Astrocyte (in vitro differentiated cells and primary cell): ENCODE data around the gene KRT4. TPM values are rescaled to one million over a fixed set of nuclear protein-coding genes. Genes with fewer than 3 reads are reported as not detected.

Experiments
- DNase-seq: peaks from one replicate; pipeline ENCODE4 v3.0.0-alpha.2; 2010; ENCODE audit warnings: low read depth
- FAIRE-seq: peaks from 2 replicates; lab custom pipeline; 2011; peaks lifted over from hg19 to GRCh38; lab: Jason Lieb, UNC
- H2AFZ ChIP-seq: 2 replicates; pipeline ENCODE4 v1.6.0; 2012; ENCODE audit warnings: low read depth, low read length, inconsistent platforms
- H3K27ac ChIP-seq: 2 replicates; pipeline ENCODE4 v1.5.1; 2011; ENCODE audit warnings: low read depth, low read length, inconsistent platforms
- H3K27me3 ChIP-seq: 2 replicates; pipeline ENCODE4 v1.6.0; 2011; ENCODE audit warnings: low read length, inconsistent platforms; ENCODE audit not compliant: insufficient read depth
- H3K36me3 ChIP-seq: 2 replicates; pipeline ENCODE4 v1.5.1; 2011; ENCODE audit warnings: low read length, inconsistent platforms; ENCODE audit not compliant: insufficient read depth
- H3K4me1 ChIP-seq: 2 replicates; pipeline ENCODE4 v1.5.1; 2011; ENCODE audit warnings: low read length, inconsistent platforms; ENCODE audit not compliant: insufficient read depth
- H3K4me2 ChIP-seq: 2 replicates; pipeline ENCODE4 v1.6.0; 2012; ENCODE audit warnings: low read length, inconsistent platforms
- H3K4me3 ChIP-seq: 2 replicates; pipeline ENCODE4 v1.5.1; 2011; ENCODE audit warnings: low read depth, mild to moderate bottlenecking, low read length, inconsistent platforms; ENCODE audit not compliant: insufficient read depth
- H3K79me2 ChIP-seq: 2 replicates; pipeline ENCODE4 v1.6.0; 2012; ENCODE audit warnings: mild to moderate bottlenecking, low read length, inconsistent platforms; ENCODE audit not compliant: insufficient read depth
- H3K9ac ChIP-seq: 2 replicates; pipeline ENCODE4 v1.6.0; 2012; ENCODE audit warnings: mild to moderate bottlenecking, low read length, inconsistent platforms
- H3K9me3 ChIP-seq: 2 replicates; pipeline ENCODE4 v1.5.1; 2012; ENCODE audit warnings: low read depth, mild to moderate bottlenecking, low read length, inconsistent platforms; ENCODE audit not compliant: insufficient read depth
- H4K20me1 ChIP-seq: 2 replicates; pipeline ENCODE4 v1.6.0; 2012; ENCODE audit warnings: low read length, inconsistent platforms; ENCODE audit not compliant: insufficient read depth
- H3K27ac Mint-ChIP-seq: one replicate; pipeline ENCODE4 v1.8.0; 2021; ENCODE audit warnings: mild to moderate bottlenecking, mixed read lengths; ENCODE audit not compliant: unreplicated experiment
- H3K27me3 Mint-ChIP-seq: one replicate; pipeline ENCODE4 v1.8.0; 2021; ENCODE audit warnings: low read depth, mixed read lengths; ENCODE audit not compliant: unreplicated experiment
- H3K36me3 Mint-ChIP-seq: one replicate; pipeline ENCODE4 v1.8.0; 2021; ENCODE audit warnings: low read depth, mixed read lengths; ENCODE audit not compliant: unreplicated experiment
- H3K4me1 Mint-ChIP-seq: one replicate; pipeline ENCODE4 v1.8.0; 2021; ENCODE audit warnings: low read depth, mixed read lengths; ENCODE audit not compliant: unreplicated experiment
- H3K4me3 Mint-ChIP-seq: one replicate; pipeline ENCODE4 v1.8.0; 2021; ENCODE audit warnings: mild to moderate bottlenecking, moderate library complexity, mixed read lengths; ENCODE audit not compliant: unreplicated experiment
- H3K9me3 Mint-ChIP-seq: one replicate; pipeline ENCODE4 v1.8.0; 2021; ENCODE audit warnings: mild to moderate bottlenecking, mixed read lengths; ENCODE audit not compliant: unreplicated experiment
- EZH2 ChIP-seq: IDR thresholded peaks from 2 replicates; pipeline ENCODE4 v1.6.1; 2012; ENCODE audit warnings: mild to moderate bottlenecking, low read length, inconsistent platforms; ENCODE audit not compliant: insufficient read depth
- total RNA-seq: library from RNA; stranded (reverse); gene quantifications from 2 replicates; pipeline ENCODE4 v1.2.1, GENCODE V29; 2021
- TF ChIP-seq, protein P1 (sequence below): IDR thresholded peaks from 2 replicates; pipeline ENCODE4 v1.5.1; 2011; ENCODE audit warnings: low read depth, mild to moderate bottlenecking, inconsistent platforms, low read length, moderate library complexity; ENCODE audit not compliant: insufficient read depth

The KRT4 gene
- total RNA-seq, 1 donor from 2014 or later: not detected

DNA sequence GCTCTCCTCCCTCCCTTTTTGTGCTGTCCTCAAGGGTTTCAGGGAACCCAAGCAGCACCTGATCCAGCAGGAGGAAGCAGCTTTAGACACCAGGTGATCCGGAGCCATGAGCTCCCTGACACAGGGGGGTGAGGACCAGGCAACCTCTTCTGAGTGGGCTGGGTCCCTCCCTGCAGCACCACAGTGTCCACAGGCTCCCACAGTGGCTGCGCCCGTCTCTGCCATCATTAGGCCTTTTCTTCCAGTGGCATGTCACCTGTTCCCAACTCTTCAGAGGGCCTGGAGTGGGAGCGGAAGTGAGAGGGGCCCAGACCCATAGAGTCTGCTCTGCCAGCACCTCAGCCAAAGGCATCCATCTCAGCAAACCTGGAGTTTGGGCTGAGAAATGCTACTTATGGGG lies 36.4 kb downstream of the KRT4 start:
- no peak overlapping the region for H3K27ac ChIP-seq
- H3K4me2 ChIP-seq: no peak overlapping the region
- DNase-seq (no peak), FAIRE-seq (no peak)
- Mint-ChIP-seq H3K9me3 (peaks cover 2% of the 10 kb centered on the region), H3K4me3 (no peak overlapping the region), H3K27ac (no peak overlapping the region), H3K4me1 (no peaks in the 10 kb centered on the region), H3K27me3 (peaks cover 73% of the 10 kb centered on the region), H3K36me3 (no peaks in the 10 kb centered on the region)
- H3K4me1 ChIP-seq: no peaks in the 10 kb centered on the region
- H3K27me3 ChIP-seq: peaks cover 42% of the 10 kb centered on the region
- no peaks in the 10 kb centered on the region for H3K79me2 ChIP-seq
- no peak overlapping the region for H3K9ac ChIP-seq
- no peak overlapping the region for H3K4me3 ChIP-seq
- TF ChIP-seq EZH2: no peak
- TF ChIP-seq, protein P1, sequence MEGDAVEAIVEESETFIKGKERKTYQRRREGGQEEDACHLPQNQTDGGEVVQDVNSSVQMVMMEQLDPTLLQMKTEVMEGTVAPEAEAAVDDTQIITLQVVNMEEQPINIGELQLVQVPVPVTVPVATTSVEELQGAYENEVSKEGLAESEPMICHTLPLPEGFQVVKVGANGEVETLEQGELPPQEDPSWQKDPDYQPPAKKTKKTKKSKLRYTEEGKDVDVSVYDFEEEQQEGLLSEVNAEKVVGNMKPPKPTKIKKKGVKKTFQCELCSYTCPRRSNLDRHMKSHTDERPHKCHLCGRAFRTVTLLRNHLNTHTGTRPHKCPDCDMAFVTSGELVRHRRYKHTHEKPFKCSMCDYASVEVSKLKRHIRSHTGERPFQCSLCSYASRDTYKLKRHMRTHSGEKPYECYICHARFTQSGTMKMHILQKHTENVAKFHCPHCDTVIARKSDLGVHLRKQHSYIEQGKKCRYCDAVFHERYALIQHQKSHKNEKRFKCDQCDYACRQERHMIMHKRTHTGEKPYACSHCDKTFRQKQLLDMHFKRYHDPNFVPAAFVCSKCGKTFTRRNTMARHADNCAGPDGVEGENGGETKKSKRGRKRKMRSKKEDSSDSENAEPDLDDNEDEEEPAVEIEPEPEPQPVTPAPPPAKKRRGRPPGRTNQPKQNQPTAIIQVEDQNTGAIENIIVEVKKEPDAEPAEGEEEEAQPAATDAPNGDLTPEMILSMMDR: no peak
- H3K36me3 ChIP-seq: no peaks in the 10 kb centered on the region
- H4K20me1 ChIP-seq: no peaks in the 10 kb centered on the region
- no peak overlapping the region for H2AFZ ChIP-seq
- no peaks in the 10 kb centered on the region for H3K9me3 ChIP-seq

DNA sequence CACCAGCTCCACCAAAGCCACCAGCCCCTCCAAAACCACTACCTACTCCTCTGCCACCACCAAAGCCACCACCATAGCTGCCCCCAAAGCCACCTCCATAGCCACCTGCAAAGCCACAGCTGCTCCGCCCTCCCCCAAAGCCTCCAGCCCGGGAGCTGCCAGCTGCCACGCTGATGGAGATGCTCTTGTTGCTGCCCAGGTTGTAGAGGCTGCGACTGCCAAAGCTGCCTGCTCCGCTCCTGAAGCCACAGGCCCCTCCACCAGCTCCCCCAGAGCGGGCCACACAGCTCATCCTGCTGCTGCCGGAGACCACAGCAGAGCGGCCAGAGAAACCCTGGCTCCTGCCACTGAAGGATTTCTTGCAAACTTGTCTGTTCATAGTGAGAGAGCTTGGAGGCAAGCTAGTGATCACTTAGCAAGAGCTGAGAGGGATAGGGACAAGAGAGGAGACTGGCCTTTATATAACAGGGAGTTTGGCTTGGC lies 37.0 kb downstream of the KRT4 start, which contains the start of gene KRT76:
TSS of gene KRT76 (minus strand) at position 433 of the 483 bp plus-strand sequence. CDS start at position 379, 54 bp downstream.
- no peaks in the 10 kb centered on the region for H3K4me1 ChIP-seq
- H3K4me2 ChIP-seq: no peak within 1 kb of the TSS
- Mint-ChIP-seq H3K27me3 (peaks cover 74% of the 10 kb centered on the region), H3K4me3 (no peak within 1 kb of the TSS), H3K27ac (no peak within 1 kb of the TSS), H3K36me3 (no peaks in the 10 kb centered on the region), H3K4me1 (no peaks in the 10 kb centered on the region), H3K9me3 (peaks cover 2% of the 10 kb centered on the region)
- H3K9ac ChIP-seq: no peak within 1 kb of the TSS
- H3K9me3 ChIP-seq: no peaks in the 10 kb centered on the region
- H3K36me3 ChIP-seq: no peaks in the 10 kb centered on the region
- H4K20me1 ChIP-seq: no peaks in the 10 kb centered on the region
- TF ChIP-seq, protein P1: no peak
- no peak for TF ChIP-seq EZH2
- no peaks in the 10 kb centered on the region for H3K79me2 ChIP-seq
- no peak within 1 kb of the TSS for H2AFZ ChIP-seq
- no peak for DNase-seq
- no peak within 1 kb of the TSS for H3K27ac ChIP-seq
- H3K27me3 ChIP-seq: peaks cover 42% of the 10 kb centered on the region
- no peak for FAIRE-seq
- no peak within 1 kb of the TSS for H3K4me3 ChIP-seq

DNA sequence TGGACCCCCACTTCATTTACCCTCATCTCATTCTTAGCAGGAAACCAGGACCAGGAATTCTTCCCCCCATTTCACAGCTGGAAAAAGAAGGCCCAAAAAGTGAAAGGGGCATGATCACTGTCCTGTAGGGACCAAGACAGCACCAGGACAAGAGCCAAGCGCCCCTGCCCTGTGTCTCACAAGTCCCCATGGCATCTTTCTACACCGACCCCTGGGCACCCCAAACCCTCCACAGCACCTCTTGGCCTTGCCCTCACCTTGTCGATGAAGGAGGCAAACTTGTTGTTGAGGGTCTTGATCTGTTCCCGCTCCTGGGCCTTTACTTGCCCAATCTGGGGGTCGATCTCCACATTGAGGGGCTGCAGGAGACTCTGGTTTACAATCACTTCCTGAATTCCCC lies 37.5 kb downstream of the KRT4 start:
- no peak for FAIRE-seq

More for the DNA sequence above, 37.5 kb downstream of the KRT4 start:
- Mint-ChIP-seq H3K4me3 (no peak overlapping the region), H3K4me1 (no peaks in the 10 kb centered on the region), H3K9me3 (peaks cover 4% of the 10 kb centered on the region), H3K27ac (no peak overlapping the region), H3K36me3 (no peaks in the 10 kb centered on the region), H3K27me3 (peaks cover 69% of the 10 kb centered on the region)
- TF ChIP-seq EZH2: no peak
- TF ChIP-seq, protein P1: no peak
- no peak for DNase-seq
- Histone ChIP-seq H2AFZ (no peak overlapping the region), H3K27ac (no peak overlapping the region), H3K4me1 (no peaks in the 10 kb centered on the region), H3K4me3 (no peak overlapping the region), H3K36me3 (no peaks in the 10 kb centered on the region), H3K79me2 (no peaks in the 10 kb centered on the region), H3K27me3 (peaks cover 38% of the 10 kb centered on the region), H3K9ac (no peak overlapping the region), H3K4me2 (no peak overlapping the region), H3K9me3 (no peaks in the 10 kb centered on the region), H4K20me1 (no peaks in the 10 kb centered on the region)
